Nephron progenitor cell (in vitro differentiated cells): Measurements from ENCODE around the gene SETMAR.
A peak's percentile ranks its signal among the peaks of the same experiment; 100 is the strongest.

ENCODE experiments used
- DNase-seq: peaks from one replicate; pipeline ENCODE4 v3.0.0; 2021
- H3K27ac Mint-ChIP-seq: 2 replicates; pipeline ENCODE4 v1.8.0; 2021; ENCODE audit warnings: mild to moderate bottlenecking, moderate library complexity, mixed read lengths
- H3K27me3 Mint-ChIP-seq: 2 replicates; pipeline ENCODE4 v1.8.0; 2021; ENCODE audit warnings: mild to moderate bottlenecking, low read depth, mixed read lengths; ENCODE audit not compliant: poor library complexity
- H3K36me3 Mint-ChIP-seq: 2 replicates; pipeline ENCODE4 v1.8.0; 2021; ENCODE audit warnings: low read depth, mixed read lengths
- H3K4me1 Mint-ChIP-seq: 2 replicates; pipeline ENCODE4 v1.8.0; 2021; ENCODE audit warnings: mixed read lengths
- H3K4me3 Mint-ChIP-seq: 2 replicates; pipeline ENCODE4 v1.8.0; 2021; ENCODE audit warnings: mild to moderate bottlenecking, moderate library complexity, mixed read lengths
- H3K9me3 Mint-ChIP-seq: 2 replicates; pipeline ENCODE4 v1.8.0; 2021; ENCODE audit warnings: mild to moderate bottlenecking, moderate library complexity, mixed read lengths
- CTCF ChIP-seq: fragments of 200-600 bp; sonication (generic); IDR thresholded peaks from 2 replicates; pipeline ENCODE4 v1.5.0; 2021; ENCODE audit warnings: antibody characterized with exemption

The SETMAR gene

GRCh38 chr3:4338751-4339150, 35.6 kb downstream of the SETMAR start:
- peaks cover 7% of the 10 kb centered on the region for H3K9me3 Mint-ChIP-seq
- H3K27ac Mint-ChIP-seq, result no peak overlapping the region
- H3K27me3 Mint-ChIP-seq, result no peaks in the 10 kb centered on the region
- no peak for DNase-seq
- no peak overlapping the region for H3K4me3 Mint-ChIP-seq
- H3K36me3 Mint-ChIP-seq, result peaks cover 12% of the 10 kb centered on the region
- TF ChIP-seq CTCF, result no peak
- H3K4me1 Mint-ChIP-seq, result peaks cover 43% of the 10 kb centered on the region

GRCh38 chr3:4340077-4340410, 36.9 kb downstream of the SETMAR start:
- Mint-ChIP-seq H3K27ac (no peak overlapping the region), H3K9me3 (peaks cover 16% of the 10 kb centered on the region), H3K4me3 (no peak overlapping the region), H3K4me1 (peaks cover 41% of the 10 kb centered on the region), H3K27me3 (no peaks in the 10 kb centered on the region), H3K36me3 (peaks cover 23% of the 10 kb centered on the region)
- no peak for DNase-seq
- TF ChIP-seq CTCF, result no peak

- TF ChIP-seq CTCF, result no peak
- Mint-ChIP-seq H3K4me1 (peaks cover 38% of the 10 kb centered on the region), H3K27ac (peak overlapping the region; percentile 37), H3K27me3 (no peaks in the 10 kb centered on the region), H3K9me3 (peaks cover 21% of the 10 kb centered on the region), H3K4me3 (no peak overlapping the region), H3K36me3 (peaks cover 27% of the 10 kb centered on the region)
- no peak for DNase-seq
These were observed 37.5 kb downstream of the SETMAR start for GRCh38 chr3:4340411-4341335.

- H3K4me3 Mint-ChIP-seq, result no peak overlapping the region
- DNase-seq, result no peak
- H3K4me1 Mint-ChIP-seq, result peaks cover 38% of the 10 kb centered on the region
- TF ChIP-seq CTCF, result no peak
- peaks cover 34% of the 10 kb centered on the region for H3K36me3 Mint-ChIP-seq
- H3K27ac Mint-ChIP-seq, result no peak overlapping the region
- no peaks in the 10 kb centered on the region for H3K27me3 Mint-ChIP-seq
- peaks cover 27% of the 10 kb centered on the region for H3K9me3 Mint-ChIP-seq
These were observed 38.1 kb downstream of the SETMAR start for GRCh38 chr3:4341336-4341675.

GRCh38 chr3:4343258-4343657, 40.1 kb downstream of the SETMAR start:
- Mint-ChIP-seq H3K4me3 (no peak overlapping the region), H3K27ac (no peak overlapping the region), H3K36me3 (peaks cover 53% of the 10 kb centered on the region), H3K27me3 (no peaks in the 10 kb centered on the region), H3K9me3 (peaks cover 47% of the 10 kb centered on the region), H3K4me1 (peaks cover 22% of the 10 kb centered on the region)
- no peak for TF ChIP-seq CTCF
- DNase-seq, result no peak

GRCh38 chr3:4350789-4351163, 47.6 kb downstream of the SETMAR start:
- Mint-ChIP-seq H3K27ac (no peak overlapping the region), H3K4me1 (peaks cover 46% of the 10 kb centered on the region), H3K4me3 (no peak overlapping the region), H3K27me3 (no peaks in the 10 kb centered on the region), H3K9me3 (peaks cover 34% of the 10 kb centered on the region), H3K36me3 (peaks cover 33% of the 10 kb centered on the region)
- DNase-seq, result peak; percentile 21
- TF ChIP-seq CTCF, result peak; percentile 78
